GM18867 (cell line): ENCODE data around the gene BEND5.

ENCODE experiments used
- ATAC-seq: cut with Tn5 transposase; IDR thresholded peaks from one replicate; pipeline ENCODE4 v1.9.1; 2021; ENCODE audit warnings: mild to moderate bottlenecking, moderate library complexity; ENCODE audit not compliant: unreplicated experiment

Gene BEND5

DNA sequence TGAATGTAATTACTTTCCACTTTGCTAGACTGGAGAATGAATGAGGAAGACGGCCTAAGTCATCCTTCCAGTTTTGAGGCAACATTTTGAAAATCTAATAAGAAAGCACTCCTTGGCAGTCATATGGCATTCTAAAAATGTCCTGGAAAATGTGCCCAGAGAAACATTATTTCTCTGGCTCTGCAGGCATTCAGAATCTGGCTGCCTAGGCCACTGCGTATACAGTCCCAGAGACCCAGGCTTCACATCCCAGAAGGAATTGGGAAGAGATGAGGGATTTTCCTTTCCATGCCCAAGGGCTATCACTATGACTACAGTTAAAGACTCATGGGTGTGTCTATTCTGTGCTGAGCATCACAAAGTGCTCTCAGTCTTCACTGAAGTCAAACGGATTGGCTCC, 92.9 kb downstream of the BEND5 start:
- ATAC-seq: no peak

DNA sequence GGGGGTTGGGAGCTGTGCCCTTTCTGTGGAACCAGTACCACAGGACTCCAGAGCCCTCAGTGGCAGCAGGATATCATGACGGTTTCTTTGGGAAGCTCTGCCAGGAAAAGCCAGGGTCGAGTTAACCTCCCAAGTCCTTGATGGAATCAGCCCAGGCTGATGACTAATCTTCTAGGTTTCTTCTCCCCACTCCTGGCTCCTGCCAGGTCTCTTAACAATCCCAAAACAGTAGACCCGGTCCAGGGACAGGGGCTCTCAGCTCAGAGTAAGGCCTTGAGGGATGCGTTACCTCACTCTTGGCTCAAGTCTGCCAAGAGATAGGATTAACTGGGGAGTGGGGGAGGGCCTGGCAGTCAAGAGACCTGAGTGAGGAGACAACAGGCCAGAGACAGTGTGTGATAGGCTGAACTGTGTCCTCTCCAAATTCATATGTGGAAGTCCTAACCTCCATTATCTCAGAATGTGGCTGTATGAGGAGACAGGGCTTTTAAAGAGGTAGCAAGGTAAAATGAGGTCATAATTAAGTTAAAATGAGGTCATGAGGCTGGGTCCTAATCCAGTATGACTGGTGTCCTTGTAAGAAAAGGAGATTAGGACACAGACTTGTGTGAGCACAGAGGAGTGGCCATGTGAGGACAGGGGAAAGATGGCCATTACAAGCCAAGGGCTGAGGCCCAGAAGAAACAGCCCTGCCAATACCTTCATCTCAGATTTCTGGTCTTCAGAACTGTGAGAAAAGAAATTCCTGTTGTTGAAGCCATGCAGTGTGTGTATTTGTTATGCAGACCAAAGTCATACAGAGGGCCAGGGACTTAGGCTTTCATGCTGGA, 95.0 kb downstream of the BEND5 start:
- no peak for ATAC-seq

DNA sequence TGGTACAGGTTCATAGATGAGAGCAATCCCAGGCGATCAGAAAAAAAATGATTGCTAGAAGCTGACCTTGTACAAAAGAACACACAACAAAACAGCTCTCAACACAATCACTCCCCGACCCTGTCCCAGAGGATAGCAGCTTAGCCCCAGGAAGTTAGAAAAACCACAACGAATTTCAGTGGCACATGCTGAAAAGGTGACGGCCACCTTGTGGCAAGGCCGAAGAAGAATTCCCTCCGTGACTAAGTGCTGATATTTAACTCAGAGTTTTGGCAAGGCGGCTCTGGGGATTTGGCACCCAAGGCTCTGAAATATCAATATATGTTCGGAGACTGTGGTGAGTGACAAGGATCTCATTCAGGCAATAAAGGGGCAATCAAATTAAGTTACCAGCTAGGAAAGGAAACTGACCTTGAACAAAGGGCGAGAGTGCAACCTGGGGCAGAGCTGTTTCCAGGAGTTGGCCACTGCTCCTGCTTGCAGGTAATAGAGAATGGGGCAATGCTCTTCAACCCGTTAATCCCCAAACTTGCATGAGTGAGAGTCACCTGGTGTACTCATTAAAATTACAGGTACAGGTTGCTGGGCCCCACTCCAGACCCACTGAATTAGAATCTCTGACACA, 96.2 kb downstream of the BEND5 start:
- ATAC-seq: no peak

DNA sequence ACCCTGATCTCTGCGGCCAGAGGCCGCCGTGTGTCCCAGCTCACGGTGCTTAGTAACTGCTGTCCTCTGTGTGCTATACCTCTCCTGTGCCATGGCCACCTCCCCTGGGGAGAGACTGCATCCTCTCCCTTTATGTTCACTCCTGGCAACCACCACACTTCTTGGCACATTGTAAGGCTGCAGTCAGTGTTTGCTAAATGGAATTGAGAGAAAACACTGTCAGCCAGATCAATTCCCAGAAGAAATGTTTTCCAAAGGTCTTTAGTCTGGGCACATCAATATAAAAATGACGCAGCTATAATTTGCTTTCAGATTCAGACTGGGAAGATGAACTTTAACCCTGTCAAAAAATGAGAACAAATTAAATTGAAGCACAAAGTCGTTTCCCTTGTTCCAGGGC, 96.8 kb downstream of the BEND5 start:
- no peak for ATAC-seq

DNA sequence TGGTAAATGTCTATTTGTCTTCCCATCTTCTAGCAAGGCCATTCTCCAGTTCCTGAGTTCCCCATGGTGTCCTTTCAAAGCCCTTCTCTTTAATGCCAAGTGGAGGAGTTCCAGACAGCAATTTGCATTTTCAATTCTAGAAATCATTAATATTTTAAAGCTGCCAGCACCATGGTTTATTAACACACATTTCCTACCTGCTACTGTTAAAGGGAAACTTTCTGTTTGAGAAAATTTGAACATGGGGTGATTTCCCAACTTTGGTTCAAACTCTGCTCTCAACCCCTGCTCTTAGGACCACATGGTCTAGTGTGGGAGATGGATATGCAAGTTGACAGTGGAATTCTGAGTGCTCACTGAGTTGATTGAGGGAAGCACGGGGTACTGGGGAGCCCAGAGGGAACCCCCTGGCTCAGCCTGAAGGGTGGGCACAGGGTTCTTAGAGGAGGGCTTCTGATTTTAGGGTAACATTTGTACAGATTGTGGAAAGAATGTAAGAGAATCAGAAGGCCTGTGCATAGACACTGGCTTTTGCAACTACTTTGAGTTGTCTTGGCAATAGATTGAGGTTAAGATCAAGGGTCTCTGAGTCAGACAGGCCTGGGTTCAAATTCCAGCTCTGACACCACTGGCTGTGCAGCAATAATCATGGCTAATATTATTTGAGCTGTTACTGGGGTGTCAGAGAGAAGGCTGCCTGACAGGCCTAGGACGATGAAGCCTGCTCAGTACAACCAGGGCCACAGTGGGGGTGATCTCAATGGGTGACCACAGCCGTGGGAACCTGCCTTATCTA, 97.8 kb downstream of the BEND5 start:
- no peak for ATAC-seq
